T1000 (cell line): ENCODE data around the gene MAN2A2.
"Not testable (repeated sequence)": the region's sequence is repeated elsewhere in the genome, so short reads cannot be mapped to it uniquely, and the experiment has no call there.

Experiments used
- DNase-seq: peaks from one replicate; lab custom pipeline; 2025; ENCODE audit warnings: mixed read lengths; lab: John Stamatoyannopoulos, UW

The MAN2A2 gene

GRCh38 chr15:90871716-90872485, 31.2 kb upstream of the MAN2A2 start:
- DNase-seq = no peak

DNA sequence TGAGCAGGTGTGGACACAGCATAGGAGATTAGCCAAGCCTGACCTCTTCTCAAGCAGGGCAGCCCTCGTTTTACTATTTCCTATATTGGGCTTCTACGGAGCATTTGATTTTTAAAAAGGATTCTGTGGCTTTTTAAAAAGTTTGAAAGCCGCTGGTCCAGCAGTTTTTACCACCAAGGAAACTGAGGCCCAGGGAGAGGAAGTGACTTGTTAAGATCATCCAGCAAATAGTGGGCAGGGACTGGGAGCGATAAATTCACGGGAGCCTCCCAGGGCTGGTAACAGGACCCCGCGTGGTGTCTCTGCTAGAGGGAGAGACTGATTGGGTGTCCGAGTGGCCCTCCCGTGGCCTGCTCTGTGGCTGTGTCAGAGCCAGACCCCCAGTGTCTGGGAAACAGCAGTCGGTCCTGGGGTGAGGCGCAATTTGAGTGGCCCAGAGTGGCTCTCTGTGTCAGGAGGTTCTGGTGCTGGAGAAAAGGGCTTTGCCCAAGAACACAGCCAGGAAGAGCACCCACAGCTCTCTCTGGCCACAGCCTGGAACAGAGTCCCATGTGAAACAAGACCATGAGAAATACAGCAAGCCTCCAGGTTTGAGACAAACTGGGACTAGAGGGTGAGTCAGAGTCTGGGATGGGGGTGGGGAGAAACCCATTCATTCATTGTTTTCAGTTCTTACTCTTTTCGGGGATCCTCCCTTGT, 30.5 kb upstream of the MAN2A2 start:
- no peak for DNase-seq

GRCh38 chr15:90873488-90873997, 29.6 kb upstream of the MAN2A2 start:
- no peak for DNase-seq

- no peak for DNase-seq
Measured at GRCh38 chr15:90873998-90874605, 29.0 kb upstream of the MAN2A2 start.

- not testable (repeated sequence) for DNase-seq
Measured at GRCh38 chr15:90874986-90875385, 28.1 kb upstream of the MAN2A2 start.

DNA sequence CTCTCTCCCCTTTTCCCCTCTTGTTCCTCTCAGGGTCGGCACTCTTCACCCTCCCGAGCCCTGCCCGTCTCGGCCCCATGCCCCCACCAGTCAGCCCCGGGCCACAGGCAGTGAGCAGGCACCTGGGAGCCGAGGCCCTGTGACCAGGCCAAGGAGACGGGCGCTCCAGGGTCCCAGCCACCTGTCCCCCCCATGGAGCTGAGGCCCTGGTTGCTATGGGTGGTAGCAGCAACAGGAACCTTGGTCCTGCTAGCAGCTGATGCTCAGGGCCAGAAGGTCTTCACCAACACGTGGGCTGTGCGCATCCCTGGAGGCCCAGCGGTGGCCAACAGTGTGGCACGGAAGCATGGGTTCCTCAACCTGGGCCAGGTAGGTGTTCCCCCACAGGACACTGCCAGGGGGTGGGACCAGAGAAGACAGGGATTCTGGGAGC, 27.5 kb upstream of the MAN2A2 start:
- DNase-seq = no peak

DNA sequence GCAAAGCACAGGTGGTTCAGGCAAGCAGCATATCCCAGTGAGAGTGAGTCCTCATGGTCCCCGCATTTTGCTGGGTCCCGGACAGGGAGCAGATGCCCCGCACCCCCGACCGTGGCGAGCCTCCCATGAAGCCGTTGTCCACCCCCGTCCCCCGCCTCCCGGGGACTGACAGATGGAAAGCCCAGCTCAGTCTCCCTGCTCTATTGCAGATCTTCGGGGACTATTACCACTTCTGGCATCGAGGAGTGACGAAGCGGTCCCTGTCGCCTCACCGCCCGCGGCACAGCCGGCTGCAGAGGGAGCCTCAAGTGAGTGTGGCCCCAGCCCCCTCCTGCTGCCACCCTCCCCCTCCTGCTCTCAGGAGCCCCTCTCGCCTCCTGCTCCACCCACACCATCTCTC, 27.1 kb upstream of the MAN2A2 start:
- no peak for DNase-seq

GRCh38 chr15:90876512-90877170, 26.5 kb upstream of the MAN2A2 start:
- DNase-seq = no peak

DNA sequence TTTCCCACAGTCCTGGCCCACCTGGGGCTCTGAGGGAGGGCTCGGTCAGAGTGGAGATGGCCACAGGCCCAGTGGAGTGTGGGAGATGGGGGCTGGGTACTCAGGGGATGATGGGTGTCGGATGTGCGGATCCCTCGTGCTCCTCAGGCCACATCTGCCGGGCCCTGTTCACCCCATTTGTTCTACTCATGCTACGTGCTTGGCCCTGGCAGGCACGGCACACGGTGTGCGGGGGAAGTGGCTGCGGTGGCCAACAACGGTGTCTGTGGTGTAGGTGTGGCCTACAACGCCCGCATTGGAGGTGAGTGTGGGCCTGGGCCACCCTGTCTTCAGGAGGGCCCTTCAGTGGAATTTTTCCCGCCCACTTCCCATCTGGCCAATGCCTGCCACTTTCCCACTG, 25.8 kb upstream of the MAN2A2 start:
- no peak for DNase-seq

DNA sequence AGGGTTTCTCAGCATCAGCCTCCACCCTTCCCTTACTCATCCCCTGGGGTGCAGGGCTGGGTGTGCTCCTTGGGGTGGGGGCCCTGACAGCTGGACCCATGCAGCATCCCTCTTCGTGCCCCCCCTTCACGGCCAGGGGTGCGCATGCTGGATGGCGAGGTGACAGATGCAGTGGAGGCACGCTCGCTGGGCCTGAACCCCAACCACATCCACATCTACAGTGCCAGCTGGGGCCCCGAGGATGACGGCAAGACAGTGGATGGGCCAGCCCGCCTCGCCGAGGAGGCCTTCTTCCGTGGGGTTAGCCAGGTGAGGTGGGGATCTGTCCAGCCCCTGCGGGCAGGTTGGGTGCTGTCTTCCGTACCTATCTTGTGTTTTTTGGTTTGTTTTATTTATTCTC, 25.1 kb upstream of the MAN2A2 start:
- DNase-seq = no peak

- DNase-seq = no peak
Measured at GRCh38 chr15:90878660-90879059, 24.4 kb upstream of the MAN2A2 start.

DNA sequence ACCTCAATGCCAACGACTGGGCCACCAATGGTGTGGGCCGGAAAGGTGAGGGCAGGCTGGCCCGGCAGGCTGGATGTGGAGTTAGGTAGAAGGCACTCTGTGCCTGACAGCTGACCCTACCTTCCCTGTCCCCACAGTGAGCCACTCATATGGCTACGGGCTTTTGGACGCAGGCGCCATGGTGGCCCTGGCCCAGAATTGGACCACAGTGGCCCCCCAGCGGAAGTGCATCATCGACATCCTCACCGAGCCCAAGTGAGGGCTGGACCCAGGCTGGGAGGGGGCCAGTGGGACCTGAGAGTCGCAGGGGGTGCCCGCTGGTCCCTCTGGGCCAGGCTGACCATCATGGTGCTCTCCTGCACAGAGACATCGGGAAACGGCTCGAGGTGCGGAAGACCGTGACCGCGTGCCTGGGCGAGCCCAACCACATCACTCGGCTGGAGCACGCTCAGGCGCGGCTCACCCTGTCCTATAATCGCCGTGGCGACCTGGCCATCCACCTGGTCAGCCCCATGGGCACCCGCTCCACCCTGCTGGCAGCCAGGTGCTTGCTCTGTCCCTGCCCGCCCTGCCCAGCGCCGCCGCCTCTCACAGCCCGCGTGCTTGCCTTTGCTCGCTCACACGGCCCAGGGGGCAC, 23.3 kb upstream of the MAN2A2 start:
- no peak for DNase-seq

DNA sequence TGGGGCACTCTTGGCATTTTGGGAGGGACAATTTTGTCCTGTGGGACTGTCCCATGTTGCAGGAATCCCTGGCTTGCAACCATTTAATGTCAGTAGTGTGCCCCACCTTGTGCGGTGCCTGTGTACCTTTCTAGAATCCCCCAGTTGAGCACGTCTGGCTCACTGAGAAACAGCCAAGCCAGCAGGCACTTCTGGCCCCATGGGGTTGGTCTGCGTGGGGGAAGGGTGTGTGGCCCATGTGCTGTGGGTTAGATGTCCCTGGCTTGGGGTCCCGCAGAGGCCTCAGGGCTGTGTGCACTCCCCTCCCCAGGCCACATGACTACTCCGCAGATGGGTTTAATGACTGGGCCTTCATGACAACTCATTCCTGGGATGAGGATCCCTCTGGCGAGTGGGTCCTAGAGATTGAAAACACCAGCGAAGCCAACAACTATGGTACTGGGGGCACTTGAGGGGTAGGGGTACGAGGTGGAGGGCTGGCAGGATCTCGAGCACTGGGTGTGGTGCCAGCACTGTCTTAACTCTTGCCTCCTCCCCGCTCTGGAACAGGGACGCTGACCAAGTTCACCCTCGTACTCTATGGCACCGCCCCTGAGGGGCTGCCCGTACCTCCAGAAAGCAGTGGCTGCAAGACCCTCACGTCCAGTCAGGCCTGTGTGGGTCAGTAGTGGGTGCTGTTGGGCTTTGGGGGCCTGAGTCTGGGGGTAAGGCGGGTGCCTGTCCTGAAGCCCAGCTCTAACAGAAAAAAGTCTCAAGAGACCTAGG, 22.5 kb upstream of the MAN2A2 start:
- no peak for DNase-seq

- no peak for DNase-seq
Measured at GRCh38 chr15:90881181-90881977, 21.7 kb upstream of the MAN2A2 start.

DNA sequence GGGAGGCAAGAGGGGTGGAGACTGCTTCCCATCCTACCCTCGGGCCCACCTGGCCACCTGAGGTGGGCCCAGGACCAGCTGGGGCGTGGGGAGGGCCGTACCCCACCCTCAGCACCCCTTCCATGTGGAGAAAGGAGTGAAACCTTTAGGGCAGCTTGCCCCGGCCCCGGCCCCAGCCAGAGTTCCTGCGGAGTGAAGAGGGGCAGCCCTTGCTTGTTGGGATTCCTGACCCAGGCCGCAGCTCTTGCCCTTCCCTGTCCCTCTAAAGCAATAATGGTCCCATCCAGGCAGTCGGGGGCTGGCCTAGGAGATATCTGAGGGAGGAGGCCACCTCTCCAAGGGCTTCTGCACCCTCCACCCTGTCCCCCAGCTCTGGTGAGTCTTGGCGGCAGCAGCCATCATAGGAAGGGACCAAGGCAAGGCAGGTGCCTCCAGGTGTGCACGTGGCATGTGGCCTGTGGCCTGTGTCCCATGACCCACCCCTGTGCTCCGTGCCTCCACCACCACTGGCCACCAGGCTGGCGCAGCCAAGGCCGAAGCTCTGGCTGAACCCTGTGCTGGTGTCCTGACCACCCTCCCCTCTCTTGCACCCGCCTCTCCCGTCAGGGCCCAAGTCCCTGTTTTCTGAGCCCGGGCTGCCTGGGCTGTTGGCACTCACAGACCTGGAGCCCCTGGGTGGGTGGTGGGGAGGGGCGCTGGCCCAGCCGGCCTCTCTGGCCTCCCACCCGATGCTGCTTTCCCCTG, 21.0 kb upstream of the MAN2A2 start:
- DNase-seq = no peak

DNA sequence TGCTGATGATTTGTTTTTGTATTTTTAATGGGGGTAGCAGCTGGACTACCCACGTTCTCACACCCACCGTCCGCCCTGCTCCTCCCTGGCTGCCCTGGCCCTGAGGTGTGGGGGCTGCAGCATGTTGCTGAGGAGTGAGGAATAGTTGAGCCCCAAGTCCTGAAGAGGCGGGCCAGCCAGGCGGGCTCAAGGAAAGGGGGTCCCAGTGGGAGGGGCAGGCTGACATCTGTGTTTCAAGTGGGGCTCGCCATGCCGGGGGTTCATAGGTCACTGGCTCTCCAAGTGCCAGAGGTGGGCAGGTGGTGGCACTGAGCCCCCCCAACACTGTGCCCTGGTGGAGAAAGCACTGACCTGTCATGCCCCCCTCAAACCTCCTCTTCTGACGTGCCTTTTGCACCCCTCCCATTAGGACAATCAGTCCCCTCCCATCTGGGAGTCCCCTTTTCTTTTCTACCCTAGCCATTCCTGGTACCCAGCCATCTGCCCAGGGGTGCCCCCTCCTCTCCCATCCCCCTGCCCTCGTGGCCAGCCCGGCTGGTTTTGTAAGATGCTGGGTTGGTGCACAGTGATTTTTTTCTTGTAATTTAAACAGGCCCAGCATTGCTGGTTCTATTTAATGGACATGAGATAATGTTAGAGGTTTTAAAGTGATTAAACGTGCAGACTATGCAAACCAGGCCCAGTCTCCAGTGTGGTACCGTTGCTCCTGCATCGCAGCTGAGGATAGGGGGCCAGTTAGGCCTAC, 20.1 kb upstream of the MAN2A2 start:
- DNase-seq = no peak

DNA sequence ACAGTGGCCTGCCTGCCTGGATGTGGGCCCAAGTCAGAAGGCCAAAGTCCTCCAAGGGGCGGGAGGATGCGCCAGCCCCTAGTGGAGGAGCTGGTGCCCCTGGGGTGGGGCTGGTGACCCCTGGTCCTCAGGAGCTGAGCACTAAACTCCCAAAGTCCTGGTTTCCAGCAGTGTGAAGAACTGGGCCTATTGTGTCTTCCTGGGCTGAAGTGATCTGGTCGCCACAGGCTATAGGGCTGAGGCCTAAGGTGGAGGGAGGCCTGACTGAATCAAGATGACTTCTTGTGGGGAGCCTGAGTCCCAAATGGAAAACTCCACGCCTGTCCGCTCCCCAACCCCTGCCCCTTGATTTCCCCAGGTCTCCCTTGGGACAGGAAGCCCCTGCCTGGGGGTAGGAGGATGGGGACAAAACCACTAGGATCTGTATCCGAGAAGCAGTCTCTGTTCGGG, 19.6 kb upstream of the MAN2A2 start:
- no peak for DNase-seq

DNA sequence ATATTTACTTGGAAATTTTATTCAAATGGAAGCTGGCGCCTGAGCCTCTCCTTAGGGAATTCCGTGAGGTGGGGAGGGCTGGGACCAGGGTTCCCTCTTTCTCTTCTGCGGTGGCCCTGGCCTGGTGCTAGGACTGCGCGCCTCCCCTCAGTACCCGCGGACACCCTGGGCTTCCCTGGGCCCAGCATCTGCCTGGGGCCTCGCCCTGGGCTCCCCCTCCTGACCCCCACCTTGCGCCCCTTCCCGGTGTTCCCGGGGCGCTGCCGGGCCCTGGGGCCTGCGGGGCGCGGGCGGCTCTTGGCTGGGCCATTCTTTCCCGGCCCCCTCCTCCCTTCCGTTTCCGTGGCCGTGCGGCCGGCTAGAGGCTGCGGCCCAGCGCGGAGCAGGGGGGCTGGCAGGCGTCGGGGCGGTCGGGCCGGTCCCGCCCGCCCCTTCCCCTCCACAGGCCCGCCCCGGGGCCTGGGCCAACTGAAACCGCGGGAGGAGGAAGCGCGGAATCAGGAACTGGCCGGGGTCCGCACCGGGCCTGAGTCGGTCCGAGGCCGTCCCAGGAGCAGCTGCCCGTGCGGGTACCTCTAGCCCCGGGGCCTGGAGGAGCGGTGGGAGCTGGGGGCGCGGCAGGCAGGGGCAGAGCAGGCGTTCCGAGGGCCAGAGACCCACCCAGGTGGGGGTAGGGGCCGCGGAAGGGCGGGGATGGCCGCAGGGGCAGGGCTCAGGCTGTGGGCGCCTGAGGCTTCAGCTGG, 19.0 kb upstream of the MAN2A2 start, which contains the start of gene FES:
Gene FES, plus strand, starts transcription at position 529 of the 743 bp plus-strand sequence. CDS start 542 bp downstream, outside the sequence.
- no peak for DNase-seq
